ENCODE data around the gene PHKG1.

DNA sequence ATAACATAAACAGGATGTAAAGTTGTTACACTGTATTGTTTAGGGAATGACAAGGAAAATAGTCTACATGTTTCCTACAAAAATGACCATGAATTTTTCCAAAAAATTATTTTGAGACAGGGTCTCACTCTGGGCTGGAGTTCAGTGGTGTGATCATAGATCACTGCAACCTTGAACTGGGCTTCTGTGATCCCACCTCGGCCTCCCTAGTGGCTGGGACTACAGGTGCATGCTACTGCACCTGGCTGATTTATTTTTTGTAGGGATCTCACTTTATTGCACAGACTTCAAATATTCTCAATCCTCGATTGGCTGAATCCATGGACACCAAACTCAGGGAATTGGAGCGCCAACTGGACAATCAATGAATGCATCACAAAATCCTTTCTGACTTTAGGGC is 6.9 kb upstream of the PHKG1 start:
- TF ChIP-seq POLR2A (IDR thresholded peaks at IDR 0.05) (no peak), POLR2AphosphoS5 (IDR thresholded peaks at IDR 0.05) (no peak)
- TF ChIP-seq, protein P1, sequence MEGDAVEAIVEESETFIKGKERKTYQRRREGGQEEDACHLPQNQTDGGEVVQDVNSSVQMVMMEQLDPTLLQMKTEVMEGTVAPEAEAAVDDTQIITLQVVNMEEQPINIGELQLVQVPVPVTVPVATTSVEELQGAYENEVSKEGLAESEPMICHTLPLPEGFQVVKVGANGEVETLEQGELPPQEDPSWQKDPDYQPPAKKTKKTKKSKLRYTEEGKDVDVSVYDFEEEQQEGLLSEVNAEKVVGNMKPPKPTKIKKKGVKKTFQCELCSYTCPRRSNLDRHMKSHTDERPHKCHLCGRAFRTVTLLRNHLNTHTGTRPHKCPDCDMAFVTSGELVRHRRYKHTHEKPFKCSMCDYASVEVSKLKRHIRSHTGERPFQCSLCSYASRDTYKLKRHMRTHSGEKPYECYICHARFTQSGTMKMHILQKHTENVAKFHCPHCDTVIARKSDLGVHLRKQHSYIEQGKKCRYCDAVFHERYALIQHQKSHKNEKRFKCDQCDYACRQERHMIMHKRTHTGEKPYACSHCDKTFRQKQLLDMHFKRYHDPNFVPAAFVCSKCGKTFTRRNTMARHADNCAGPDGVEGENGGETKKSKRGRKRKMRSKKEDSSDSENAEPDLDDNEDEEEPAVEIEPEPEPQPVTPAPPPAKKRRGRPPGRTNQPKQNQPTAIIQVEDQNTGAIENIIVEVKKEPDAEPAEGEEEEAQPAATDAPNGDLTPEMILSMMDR (IDR thresholded peaks at IDR 0.05) = no peak

Measured in breast epithelium (tissue), 3 donors.